Astrocyte (in vitro differentiated cells and primary cell): ENCODE results near the gene NUMB.

Experiments
- CTCF ChIP-seq: IDR thresholded peaks from 2 replicates; pipeline ENCODE4 v1.5.1; 2011; ENCODE audit warnings: low read depth, mild to moderate bottlenecking, inconsistent platforms, low read length, moderate library complexity; ENCODE audit not compliant: insufficient read depth
- EZH2 ChIP-seq: IDR thresholded peaks from 2 replicates; pipeline ENCODE4 v1.6.1; 2012; ENCODE audit warnings: mild to moderate bottlenecking, low read length, inconsistent platforms; ENCODE audit not compliant: insufficient read depth

GRCh38 chr14:73267474-73267873, 190.9 kb downstream of the NUMB start:
- TF ChIP-seq CTCF (no peak), EZH2 (no peak)
